Skeletal muscle satellite cell (primary cell): ENCODE results near the gene SURF6. TPM values are rescaled to one million over a fixed set of nuclear protein-coding genes. Genes with fewer than 3 reads are reported as not detected.
"Not testable (repeated sequence)": the region's sequence is repeated elsewhere in the genome, so short reads cannot be mapped to it uniquely, and the experiment has no call there.

Experiments
- H3K27me3 ChIP-seq: 2 replicates; pipeline ENCODE4 v1.7.0; 2013; ENCODE audit warnings: low read length; ENCODE audit not compliant: control insufficient read depth, insufficient read depth
- H3K36me3 ChIP-seq: 2 replicates; pipeline ENCODE4 v1.7.0; 2013; ENCODE audit warnings: mild to moderate bottlenecking, control low read depth, low read length; ENCODE audit not compliant: insufficient read depth
- H3K4me1 ChIP-seq: 2 replicates; pipeline ENCODE4 v1.7.0; 2013; ENCODE audit warnings: low read length; ENCODE audit not compliant: control insufficient read depth, insufficient read depth
- H3K4me2 ChIP-seq: 2 replicates; pipeline ENCODE4 v1.7.0; 2013; ENCODE audit warnings: mild to moderate bottlenecking, low read length
- H3K4me3 ChIP-seq: 2 replicates; pipeline ENCODE4 v1.7.0; 2013; ENCODE audit warnings: low read length
- H3K9ac ChIP-seq: 2 replicates; pipeline ENCODE4 v1.7.0; 2013; ENCODE audit warnings: mild to moderate bottlenecking, low read depth, low read length, moderate library complexity
- H3K9me3 ChIP-seq: replicated peaks from 2 replicates; pipeline ENCODE4 v1.7.0; 2013; ENCODE audit warnings: mild to moderate bottlenecking, control low read depth, low read length
- small RNA-seq: library from RNA; depleted of rRNA; stranded (forward); fragments of <200 nt; gene quantifications from one replicate; pipeline ENCODE3, GENCODE V24; 2012

SURF6 gene

GRCh38 chr9:133294257-133294656 lies 41.7 kb downstream of the SURF6 start:
- H3K9me3 ChIP-seq, result peaks cover 6% of the 10 kb centered on the region
- H3K4me1 ChIP-seq, result no peaks in the 10 kb centered on the region
- no peak overlapping the region for H3K4me3 ChIP-seq
- peaks cover 31% of the 10 kb centered on the region for H3K27me3 ChIP-seq
- no peak overlapping the region for H3K4me2 ChIP-seq
- no peak overlapping the region for H3K9ac ChIP-seq
- H3K36me3 ChIP-seq, result no peaks in the 10 kb centered on the region

GRCh38 chr9:133290751-133291302 lies 45.2 kb downstream of the SURF6 start:
- Histone ChIP-seq H3K4me2 (no peak overlapping the region), H3K4me1 (no peaks in the 10 kb centered on the region), H3K9me3 (peaks cover 6% of the 10 kb centered on the region), H3K4me3 (no peak overlapping the region), H3K9ac (no peak overlapping the region), H3K27me3 (peaks cover 26% of the 10 kb centered on the region), H3K36me3 (no peaks in the 10 kb centered on the region)

- Histone ChIP-seq H3K9ac (no peak overlapping the region), H3K36me3 (no peaks in the 10 kb centered on the region), H3K4me3 (no peak overlapping the region), H3K9me3 (peaks cover 6% of the 10 kb centered on the region), H3K4me2 (no peak overlapping the region), H3K4me1 (no peaks in the 10 kb centered on the region), H3K27me3 (peaks cover 14% of the 10 kb centered on the region)
Measured at GRCh38 chr9:133286523-133286922, 49.5 kb downstream of the SURF6 start.

- H3K9me3 ChIP-seq, result no peaks in the 10 kb centered on the region
- H3K27me3 ChIP-seq, result peaks cover 26% of the 10 kb centered on the region
- H3K4me2 ChIP-seq, result no peak overlapping the region
- H3K4me1 ChIP-seq, result no peaks in the 10 kb centered on the region
- H3K4me3 ChIP-seq, result no peak overlapping the region
- H3K9ac ChIP-seq, result no peak overlapping the region
- H3K36me3 ChIP-seq, result no peaks in the 10 kb centered on the region
Measured at GRCh38 chr9:133285252-133285775, 50.7 kb downstream of the SURF6 start.

DNA sequence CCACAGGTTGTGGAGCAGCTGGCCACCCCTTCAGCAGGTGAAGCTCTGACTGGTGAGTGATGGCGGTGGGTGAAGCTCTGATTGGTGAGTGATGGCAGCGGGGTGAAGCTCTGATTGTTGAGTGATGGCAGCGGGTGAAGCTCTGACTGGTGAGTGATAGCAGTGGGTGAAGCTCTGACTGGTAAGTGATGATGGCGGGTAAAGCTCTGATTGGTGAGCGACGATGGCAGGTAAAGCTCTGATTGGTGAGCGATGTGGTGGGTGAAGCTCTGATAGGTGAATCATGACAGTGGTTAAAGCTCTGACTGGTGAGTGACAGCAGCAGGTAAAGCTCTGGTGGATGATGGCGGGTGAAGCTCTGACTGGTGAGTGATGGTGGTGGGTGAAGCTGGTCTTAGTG lies 51.6 kb downstream of the SURF6 start:
- H3K36me3 ChIP-seq, result no peaks in the 10 kb centered on the region
- H3K27me3 ChIP-seq, result peaks cover 34% of the 10 kb centered on the region
- H3K4me3 ChIP-seq, result no peak overlapping the region
- no peak overlapping the region for H3K4me2 ChIP-seq
- H3K9ac ChIP-seq, result no peak overlapping the region
- no peaks in the 10 kb centered on the region for H3K9me3 ChIP-seq
- no peaks in the 10 kb centered on the region for H3K4me1 ChIP-seq

DNA sequence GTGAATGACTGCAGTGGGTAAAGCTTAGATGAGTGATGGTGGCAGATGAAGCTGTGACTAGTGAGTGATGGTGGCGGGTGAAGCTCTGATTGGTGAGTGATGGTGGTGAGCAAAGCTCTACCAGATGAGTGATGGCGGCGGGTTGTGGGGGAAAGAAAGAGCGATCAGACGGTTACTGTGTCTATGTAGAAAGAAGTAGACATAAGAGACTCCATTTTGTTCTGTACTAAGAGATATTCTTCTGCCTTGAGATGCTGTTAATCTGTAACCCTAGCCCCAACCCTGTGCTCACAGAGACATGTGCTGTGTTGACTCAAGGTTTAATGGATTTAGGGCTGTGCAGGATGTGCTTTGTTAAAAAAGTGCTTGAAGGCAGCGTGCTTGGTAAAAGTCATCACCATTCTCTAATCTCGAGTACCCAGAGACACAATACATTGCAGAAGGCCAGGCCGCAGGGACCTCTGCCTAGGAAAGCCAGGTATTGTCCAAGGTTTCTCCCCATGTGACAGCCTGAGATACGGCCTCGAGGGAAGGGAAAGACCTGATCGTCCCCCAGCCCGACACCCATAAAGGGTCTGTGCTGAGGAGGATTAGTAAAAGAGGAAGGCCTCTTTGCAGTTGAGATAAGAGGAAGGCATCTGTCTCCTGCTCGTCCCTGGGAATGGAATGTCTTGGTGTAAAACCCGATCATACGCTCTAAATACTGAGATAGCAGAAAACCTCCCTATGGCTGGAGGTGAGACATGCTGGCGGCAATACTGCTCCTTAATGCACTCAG lies 52.5 kb downstream of the SURF6 start:
- H3K9ac ChIP-seq, H3K36me3 ChIP-seq, H3K9me3 ChIP-seq, H3K4me2 ChIP-seq, H3K4me3 ChIP-seq, H3K4me1 ChIP-seq: not testable (repeated sequence)
- peaks cover 43% of the 10 kb centered on the region for H3K27me3 ChIP-seq

GRCh38 chr9:133282464-133283238 lies 53.3 kb downstream of the SURF6 start:
- Histone ChIP-seq H3K36me3 (no peaks in the 10 kb centered on the region), H3K9ac (no peak overlapping the region), H3K27me3 (peaks cover 51% of the 10 kb centered on the region), H3K4me1 (no peaks in the 10 kb centered on the region), H3K4me3 (no peak overlapping the region), H3K9me3 (no peaks in the 10 kb centered on the region), H3K4me2 (no peak overlapping the region)

- H3K36me3 ChIP-seq, result no peaks in the 10 kb centered on the region
- peaks cover 70% of the 10 kb centered on the region for H3K27me3 ChIP-seq
- no peak overlapping the region for H3K9ac ChIP-seq
- H3K4me1 ChIP-seq, result no peaks in the 10 kb centered on the region
- H3K4me3 ChIP-seq, result no peak overlapping the region
- no peaks in the 10 kb centered on the region for H3K9me3 ChIP-seq
- H3K4me2 ChIP-seq, result no peak overlapping the region
Measured at GRCh38 chr9:133280392-133280791, 55.6 kb downstream of the SURF6 start.

Small RNAs within 50 kb of the gene (small RNA-seq; reads per million reads assigned to genes)
- gene RF00019 (not detected), gene SNORD24 (not detected), gene SNORD36A (not detected), gene SNORD36B (not detected), gene SNORD36C (not detected)
